ENCODE measurements around the gene ANKK1.

DNA sequence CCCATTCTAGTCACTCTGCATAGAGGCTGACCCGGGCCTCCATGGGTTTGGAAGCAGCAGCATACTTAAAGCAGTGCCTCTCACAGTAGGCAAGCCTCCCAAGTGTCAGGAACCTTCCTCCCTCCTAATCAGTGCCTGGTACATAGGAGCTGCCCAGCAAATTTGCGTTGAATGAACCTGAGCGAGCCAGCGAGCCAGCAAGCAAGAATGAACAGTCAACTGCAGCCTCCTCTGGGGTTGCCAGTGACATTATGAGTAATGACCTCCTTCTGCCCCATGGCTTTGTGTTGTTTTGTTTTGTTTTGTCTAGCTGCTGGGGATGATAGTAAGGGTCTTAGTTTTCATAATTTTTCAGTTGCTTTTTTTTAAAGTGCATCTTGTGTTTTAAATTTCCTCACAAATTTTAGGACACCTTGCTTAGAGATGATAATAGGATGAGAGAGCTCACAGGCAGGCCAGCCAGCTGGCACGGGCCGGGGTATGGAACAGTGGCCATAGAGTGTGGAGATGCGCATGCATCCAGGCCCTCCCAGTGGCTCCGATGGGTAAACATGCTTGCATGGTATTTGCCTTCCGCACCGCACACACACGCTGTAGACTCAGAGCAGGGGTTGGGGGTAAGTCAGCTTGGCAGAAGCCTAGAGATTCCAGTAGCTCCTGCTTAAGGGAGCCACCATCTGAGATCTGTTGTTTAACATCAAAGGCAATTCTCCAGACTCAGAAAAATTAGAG is 37.1 kb upstream of the ANKK1 start:
- TF ChIP-seq, protein P1, sequence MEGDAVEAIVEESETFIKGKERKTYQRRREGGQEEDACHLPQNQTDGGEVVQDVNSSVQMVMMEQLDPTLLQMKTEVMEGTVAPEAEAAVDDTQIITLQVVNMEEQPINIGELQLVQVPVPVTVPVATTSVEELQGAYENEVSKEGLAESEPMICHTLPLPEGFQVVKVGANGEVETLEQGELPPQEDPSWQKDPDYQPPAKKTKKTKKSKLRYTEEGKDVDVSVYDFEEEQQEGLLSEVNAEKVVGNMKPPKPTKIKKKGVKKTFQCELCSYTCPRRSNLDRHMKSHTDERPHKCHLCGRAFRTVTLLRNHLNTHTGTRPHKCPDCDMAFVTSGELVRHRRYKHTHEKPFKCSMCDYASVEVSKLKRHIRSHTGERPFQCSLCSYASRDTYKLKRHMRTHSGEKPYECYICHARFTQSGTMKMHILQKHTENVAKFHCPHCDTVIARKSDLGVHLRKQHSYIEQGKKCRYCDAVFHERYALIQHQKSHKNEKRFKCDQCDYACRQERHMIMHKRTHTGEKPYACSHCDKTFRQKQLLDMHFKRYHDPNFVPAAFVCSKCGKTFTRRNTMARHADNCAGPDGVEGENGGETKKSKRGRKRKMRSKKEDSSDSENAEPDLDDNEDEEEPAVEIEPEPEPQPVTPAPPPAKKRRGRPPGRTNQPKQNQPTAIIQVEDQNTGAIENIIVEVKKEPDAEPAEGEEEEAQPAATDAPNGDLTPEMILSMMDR (IDR thresholded peaks at IDR 0.05): no peak
- no peak for TF ChIP-seq POLR2AphosphoS5 (IDR thresholded peaks at IDR 0.05)
